Activated T-cell treated with anti-CD3 and anti-CD28 coated beads for 48 hours (primary cell): ENCODE data around the gene KLHL7.
"Not testable (repeated sequence)": the region's sequence is repeated elsewhere in the genome, so short reads cannot be mapped to it uniquely, and the experiment has no call there.

Experiments
- DNase-seq: peaks from one replicate; pipeline ENCODE4 v3.0.0-alpha.2; 2020; ENCODE audit warnings: low read depth

Gene KLHL7

DNA sequence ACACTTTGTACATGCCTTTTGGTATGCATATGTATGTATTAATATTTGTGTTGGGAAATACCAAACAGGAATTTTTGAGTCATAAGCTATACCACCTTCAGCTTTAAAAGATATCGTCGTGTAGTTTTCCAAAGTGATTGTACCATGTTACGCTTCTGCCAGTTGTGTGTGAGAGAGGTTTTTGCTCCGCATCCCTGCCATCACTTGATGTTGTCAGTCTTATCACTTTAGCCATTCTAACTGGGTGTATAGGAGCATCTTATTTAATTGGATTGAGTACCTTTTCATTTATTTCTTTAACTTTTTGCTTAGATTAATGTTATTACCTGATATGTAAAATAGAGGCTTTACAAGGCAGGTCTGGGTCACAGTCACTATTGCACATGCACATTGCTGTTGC lies 3.4 kb downstream of the KLHL7 start:
- DNase-seq = no peak

DNA sequence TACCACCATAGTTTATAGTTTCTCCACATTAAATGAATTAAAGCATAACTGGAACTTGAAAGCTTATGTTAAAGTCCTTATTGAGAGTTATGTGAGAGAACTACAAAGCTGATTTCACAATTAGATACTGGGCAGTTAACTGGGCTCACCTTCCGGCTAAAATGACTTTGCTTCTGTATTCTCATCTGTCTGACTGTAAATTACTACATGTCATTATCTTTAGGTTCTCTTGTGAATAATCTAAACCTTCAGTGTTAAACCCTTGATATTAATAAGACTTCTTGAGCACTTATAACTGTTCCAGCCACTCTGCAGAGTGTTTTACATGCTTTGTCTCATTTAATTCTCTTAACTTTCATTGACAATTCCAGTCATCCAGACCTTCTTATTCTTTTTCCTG lies 3.9 kb downstream of the KLHL7 start:
- no peak for DNase-seq

DNA sequence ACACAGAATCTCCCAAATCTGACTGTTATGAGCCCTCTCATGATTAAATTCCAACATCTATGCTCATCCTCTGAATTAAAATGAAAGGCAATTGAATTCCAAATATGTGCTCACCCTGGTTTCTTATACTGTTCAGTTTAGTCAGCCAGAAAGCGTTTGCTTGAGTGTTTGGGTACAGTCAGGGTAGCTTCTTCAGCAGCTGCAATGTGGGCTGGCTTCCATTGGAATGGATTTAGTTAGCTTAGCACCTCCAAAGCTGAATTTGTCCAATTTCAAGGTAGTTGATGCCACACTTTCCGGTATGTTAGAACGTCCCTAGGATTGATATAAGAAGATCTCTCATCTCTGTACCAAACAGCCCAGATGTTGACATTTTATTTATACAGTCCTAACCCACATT lies 9.3 kb downstream of the KLHL7 start:
- DNase-seq = no peak

DNA sequence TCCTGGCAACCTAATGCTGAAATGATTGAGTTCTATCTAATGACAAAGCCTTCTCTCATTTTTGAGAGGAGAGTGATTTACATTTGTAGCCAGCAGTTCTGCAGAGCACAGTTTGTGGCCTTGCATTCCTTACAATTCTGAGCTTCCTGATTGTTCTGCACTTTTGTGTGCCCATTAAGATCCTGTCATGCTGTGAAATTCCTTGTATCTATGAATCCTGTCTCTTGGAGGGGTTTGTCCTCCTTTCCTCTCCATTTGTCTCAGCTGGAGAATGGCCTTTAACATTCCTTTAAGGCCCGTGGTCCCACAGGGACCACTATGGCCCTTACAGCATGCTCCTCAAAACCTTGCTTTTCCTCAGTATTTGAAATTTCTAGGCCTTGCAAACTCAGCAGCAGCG lies 10.4 kb downstream of the KLHL7 start:
- DNase-seq = no peak

DNA sequence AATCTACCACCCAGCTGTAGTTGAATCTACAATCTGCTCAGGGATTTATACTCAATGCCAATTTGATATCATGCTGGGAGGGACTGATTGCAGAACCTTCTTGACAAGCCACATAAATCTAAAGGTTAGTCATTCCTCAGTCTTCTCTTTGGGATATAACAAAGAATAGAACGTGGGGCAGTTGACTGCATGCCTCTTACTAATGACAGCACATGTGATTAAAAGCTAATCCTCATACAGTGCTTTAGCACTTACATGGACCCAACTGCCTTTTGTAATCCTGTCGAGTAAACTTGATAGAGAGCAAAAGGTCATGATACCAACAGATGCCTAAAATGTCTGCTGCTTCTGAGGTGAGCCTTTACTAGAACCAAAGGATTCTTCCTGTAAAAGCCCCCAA lies 12.3 kb downstream of the KLHL7 start:
- DNase-seq = no peak

DNA sequence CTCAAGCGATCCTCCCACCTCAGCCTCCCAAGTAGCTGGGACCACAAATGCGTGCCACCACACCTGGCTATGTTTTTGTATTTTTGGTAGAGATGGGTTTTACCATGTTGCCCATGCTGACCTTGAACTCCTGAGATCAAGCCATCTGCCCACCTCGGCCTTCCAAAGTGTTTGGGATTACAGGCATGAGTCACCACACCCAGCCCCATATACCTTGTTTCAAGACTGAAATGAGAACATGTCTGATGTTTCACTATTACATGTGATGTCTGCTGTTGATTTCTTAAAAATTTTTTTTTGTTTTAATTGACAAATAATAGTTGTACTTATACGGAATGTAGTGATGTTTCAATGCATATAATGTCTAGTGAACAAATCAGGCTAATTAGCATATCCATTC lies 14.5 kb downstream of the KLHL7 start:
- no peak for DNase-seq

DNA sequence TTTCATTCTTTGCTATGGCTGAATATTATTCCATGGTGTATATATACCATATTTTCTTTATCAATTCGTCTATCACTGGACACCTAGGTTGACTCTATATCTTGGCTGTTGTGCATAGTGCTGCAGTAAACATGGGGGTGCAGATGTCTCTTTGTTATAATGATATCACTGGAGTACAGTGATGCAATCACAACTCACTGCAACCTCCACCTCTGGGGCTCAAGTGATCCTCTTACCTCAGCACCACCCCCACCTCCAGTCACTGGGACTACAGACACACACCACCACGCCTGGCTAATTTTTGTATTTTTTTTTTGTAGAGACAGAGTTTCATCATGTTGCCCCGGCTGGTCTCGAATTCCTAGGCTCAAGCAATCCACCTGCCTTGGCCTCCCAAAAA lies 15.6 kb downstream of the KLHL7 start:
- no peak for DNase-seq

DNA sequence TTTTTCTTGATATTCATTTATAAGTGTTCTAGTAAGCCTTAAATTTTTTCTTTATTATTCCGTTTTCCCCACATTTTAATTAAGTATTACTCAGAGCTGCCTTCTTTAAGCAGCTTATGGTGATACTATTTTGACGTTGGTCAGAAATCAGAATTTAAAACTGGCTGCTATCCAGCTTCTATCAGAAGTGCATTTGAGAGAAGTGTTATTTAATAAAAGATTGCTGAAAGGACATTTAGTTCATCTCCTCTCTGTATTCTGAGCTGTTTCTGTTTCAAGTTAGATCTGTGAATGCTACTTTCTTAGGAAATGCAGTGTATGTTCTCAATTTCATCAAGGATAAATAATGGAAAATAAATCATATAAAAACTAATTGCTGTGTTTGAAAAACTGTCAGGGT lies 17.4 kb downstream of the KLHL7 start:
- DNase-seq = no peak

DNA sequence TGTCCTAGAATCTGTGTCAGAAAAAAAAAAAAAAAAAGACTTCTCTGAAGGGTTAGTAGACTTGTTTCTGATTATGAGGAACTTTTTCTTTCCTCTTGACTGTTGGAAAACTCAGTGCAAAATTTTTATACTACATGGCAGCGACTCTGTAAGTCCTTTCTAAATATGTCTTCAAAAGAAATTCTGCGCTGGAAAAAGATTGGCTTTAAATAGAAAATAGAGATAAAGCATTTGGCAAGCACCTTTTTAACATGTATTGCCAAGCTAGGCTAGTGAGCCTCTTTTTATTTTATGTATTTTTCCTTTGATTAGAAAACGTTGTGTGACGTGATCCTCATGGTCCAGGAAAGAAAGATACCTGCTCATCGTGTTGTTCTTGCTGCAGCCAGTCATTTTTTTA lies 17.9 kb downstream of the KLHL7 start:
- no peak for DNase-seq

DNA sequence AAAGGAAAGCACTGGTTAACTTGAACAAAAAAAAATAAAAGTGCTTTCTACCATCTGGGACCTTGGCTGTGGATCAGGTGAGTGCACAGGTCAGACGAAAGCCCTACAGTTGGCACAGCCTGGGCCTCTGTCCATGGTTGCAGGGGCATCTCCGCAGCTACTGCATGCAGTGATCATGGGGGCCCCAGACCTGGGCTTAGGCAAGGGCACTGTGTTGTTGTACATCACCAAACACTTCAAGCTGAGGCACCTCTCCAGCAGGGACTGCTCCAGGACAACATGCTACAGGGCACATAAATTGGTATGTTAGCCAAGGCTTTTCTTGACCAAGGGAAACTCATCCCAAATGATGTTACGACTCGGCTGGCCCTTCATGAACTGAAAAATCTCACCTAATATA lies 23.5 kb downstream of the KLHL7 start:
- no peak for DNase-seq

DNA sequence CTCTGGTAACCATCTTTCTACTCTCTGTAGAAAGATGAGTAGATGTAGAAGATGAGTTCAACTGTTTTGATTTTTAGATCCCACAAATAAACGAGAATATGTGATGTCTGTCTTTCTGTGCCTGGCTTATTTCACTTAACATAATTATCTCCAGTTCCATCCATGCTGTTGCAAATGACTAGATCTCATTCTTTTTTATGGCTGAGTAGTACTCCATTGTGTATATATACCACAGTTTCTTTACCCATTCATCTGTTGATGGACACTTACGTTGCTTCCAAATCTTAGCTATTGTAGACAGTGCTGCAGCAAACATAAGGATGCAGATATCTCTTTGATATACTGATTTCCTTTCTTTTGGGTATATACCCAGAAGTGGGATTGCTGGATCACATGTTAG lies 26.2 kb downstream of the KLHL7 start:
- DNase-seq = not testable (repeated sequence)

DNA sequence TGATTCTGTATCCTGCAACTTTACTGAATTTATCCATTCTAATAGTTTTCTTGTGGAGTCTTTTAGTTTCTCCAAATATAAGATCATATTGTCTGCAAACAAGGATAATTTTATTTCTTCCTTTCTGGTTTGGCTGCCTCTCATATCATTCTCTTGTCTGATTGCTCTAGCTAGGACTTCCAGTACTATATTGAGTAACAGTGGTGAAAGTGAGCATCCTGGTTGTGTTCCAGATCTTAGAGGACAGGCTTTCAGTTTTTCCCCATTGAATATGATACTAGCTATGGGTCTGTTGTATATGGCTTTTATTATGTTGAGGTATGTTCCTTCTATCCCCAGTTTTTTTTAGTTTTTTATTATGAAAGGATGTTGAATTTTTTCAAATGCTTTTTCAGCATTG lies 28.2 kb downstream of the KLHL7 start:
- DNase-seq = no peak

DNA sequence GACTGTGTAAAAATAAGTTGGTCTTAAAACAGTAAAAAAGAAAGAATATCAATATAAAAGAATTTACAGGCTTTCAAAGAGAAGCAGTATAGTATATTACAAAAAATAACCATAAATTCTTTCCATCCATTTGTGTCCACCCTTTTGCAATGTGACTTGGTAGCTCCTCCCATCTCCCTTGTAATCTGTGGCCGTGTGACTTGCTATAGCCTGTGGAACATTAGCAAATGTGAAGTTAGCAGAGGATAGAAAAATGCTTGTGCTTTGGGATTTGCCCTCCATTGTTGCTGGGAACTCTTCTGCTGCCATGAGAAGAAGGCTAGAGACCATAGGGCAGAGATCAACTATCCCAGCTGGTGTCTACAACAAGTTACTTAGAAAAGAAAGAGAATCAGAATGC lies 30.2 kb downstream of the KLHL7 start:
- no peak for DNase-seq

DNA sequence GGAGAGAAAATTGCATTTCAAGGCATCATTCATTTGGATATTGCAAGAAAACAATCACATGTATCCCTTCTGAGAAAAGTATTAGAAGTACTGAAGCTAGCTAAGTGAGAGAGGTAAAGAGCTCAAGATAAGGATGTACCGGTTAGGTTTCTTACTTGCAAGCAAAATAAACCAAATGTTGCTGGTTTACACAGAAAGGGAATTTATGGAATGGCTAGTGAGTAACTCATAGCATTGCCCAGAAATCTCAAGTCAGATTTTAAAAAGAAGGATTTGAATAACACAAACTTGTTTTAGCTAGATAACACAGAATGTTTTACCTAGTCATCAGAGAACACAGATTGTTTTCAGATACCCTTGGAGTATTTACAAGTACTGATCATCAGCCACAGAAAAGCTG lies 30.6 kb downstream of the KLHL7 start:
- no peak for DNase-seq

DNA sequence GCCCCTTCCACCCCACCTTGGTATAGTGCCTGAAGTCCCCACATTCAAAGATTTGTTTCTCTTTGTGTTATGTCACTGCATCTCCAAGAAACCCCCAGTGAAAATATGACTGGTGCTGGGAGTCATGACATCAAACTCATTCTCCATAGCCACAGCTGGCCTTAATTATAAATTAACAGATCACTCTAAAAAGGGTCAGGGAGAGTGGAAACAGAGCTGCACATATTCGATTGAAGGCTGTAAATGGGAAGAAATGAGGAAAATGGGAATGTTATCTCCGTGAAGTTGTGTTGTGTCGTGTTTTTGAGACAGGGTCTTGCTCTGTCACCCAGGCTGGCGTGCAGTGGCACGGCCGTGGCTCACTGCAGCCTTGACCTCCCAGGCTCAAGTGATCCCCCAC lies 52.1 kb downstream of the KLHL7 start:
- no peak for DNase-seq

DNA sequence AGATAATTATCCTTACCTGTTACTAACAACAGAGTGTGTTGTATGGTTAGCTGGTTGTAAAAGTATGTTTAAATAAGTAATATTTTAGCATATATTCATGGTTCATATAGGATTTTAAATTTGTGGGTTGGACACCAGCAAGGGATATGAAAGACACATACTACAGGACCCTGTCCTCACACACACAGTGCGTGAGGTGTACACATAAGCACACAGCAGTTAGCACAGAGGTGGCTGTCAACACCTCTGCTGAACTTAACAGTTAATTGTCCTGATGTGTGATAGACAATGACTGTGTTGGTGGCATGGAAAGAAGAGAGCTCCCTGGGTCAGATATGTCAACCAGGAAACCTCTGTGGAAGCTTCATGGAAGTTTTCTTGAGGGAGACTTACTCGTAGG lies 53.0 kb downstream of the KLHL7 start:
- DNase-seq = no peak

DNA sequence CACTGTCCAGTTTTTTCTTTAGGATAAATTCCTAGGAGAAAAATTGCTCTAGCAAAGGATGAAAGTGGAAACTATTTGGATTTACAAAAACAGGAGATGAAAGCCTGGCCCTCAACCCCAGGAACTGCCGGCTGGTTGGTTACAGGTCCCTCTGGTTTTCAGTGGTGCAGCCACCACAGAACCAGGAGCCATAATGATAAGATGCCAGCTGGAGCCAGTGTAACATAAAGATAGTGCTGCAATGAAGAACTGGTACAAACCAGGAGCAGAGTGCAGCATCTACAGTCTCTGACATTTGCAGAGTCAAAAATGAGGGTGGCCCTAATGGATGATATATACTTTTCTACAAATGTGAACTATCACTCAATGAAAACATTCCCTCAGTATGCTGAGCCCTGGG lies 55.9 kb downstream of the KLHL7 start:
- no peak for DNase-seq

DNA sequence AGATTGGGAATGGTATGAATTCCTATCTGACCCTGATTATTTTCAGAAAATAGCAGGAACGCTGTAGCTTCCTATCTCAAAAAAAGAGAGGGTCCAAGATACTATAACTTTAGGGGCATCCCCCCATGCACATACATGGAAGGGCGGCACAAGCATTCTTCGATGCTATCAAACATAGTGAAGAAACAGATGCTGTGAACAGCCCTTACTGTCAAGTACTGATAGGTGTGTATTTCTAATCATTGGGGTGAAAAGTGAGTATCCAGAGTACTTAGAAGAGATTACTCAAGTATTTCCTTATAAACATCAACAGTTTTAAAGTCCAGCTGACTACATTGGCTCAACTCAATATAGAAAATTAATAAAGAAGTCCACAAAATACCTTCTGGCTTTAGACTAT lies 59.3 kb downstream of the KLHL7 start:
- DNase-seq = no peak

DNA sequence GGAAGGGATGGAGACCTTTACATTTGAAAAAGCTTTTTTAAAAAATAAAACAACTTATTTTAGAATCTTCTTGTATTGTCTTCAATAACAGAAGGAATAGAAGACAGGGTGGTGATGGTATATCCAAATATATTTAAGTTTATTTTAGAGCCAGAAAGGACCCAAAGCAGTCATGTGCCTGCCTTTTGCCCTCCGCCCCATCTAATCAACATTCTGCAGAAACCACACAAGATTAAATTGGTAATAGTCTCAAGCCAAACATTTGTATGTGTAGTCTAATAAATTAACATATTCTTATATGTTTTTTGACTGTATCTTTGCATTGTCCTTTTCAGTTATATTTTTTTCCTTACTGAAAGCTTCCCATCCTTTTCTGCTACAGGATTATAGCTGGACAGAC lies 59.7 kb downstream of the KLHL7 start:
- DNase-seq = no peak

DNA sequence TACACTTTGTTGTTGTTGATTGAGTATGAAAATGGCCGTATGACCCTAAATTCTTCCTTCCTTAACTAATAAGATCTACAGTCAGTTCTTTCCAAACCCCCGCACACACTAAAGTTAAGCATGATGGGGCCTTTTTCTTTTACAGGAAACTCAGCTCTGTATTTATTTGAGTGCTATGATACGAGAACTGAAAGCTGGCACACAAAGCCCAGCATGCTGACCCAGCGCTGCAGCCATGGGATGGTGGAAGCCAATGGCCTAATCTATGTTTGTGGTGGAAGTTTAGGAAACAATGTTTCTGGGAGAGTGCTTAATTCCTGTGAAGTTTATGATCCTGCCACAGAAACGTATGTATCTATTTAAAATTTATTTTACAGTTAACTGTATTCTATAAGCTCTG lies 62.1 kb downstream of the KLHL7 start:
- no peak for DNase-seq

DNA sequence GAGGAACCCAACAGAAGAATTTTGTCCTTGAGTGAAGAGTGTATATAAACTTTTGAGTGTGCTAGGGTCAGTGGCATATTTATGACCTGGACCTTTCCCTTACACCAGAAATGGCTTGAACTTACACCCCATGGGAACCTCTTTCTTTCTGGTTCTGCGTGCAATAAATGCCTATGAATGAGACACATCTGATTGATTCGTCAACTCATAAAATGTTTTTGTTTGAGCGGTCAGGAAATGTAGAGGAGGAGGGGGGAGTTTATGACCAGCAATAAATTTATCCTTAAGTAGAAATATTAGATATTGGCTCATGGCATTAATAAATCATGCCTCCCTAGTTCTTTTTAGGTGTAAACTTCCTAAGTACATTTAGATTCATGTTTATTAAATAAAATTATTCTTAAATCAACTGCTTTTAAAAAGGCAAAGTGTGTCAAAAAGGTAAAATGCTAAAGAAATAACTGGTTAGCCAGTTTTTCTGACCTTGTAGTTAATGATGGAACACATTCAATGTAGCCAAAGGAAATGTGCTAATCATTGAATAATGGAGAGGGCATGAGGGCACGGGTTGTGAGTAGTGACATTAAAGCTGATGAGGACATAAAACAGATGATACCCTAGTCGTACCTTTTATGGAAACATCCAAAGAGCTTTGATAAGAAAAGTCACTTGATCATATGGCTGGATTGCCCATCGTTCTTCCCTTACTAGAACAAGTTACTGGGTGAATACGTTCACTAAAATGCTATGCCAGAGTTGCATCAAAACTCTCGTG lies 62.7 kb downstream of the KLHL7 start:
- no peak for DNase-seq

DNA sequence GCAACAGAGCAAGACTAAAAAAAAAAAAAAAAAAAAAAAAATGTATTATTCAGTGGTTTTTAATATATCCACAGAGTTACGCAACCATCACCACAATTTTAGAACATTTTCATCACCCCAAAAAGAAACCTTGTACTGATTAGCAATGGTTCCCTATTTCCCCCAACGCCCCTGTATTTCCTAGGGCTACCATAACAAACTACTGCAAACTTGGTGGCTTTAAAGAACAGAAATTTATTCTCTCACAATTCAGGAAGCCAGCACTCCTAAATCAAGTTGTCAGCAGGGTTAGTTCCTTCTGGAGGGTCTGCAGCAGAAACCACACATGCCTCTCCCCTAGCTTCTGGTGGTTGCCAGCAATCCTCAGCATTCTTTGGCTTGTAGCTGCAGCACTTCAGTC lies 70.4 kb downstream of the KLHL7 start:
- DNase-seq = no peak

DNA sequence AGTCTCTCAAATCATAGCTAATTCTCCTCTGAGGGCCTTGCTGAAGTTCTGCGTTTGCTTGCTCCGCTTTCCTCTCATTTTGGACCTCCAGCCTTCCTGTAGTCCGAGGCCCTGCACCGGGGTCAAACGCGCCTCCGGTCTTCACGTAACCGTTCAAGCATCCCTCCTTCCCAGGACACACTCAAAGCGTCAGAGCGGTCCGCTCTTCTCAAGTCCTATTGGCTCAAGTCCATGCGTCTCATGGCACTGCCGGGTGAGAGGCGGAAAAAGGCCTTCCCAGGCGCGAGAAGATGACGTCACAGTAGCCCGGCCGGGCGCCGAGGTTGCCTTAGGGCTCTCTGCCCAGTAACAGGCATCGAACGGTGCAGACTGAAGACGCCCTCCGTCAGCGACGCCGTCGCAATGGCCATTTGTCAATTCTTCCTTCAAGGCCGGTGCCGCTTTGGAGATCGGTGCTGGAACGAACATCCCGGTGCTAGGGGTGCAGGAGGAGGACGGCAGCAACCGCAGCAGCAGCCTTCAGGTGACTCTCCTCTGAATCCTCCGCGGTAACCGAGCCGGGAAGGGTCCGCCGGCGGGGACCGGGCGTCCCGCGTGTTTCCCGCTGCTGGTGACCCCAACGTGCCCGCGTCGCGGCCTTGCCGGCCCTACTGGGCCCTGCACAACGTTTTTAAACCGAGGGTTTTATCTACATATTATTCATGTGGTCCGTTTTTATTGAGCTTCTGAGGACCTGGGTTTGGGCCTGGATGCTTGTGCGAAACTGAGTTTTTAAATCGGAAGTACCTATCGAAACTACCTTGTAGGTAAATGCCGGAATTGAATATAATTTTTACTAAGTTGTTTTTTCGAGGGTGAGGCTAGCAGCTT lies 76.3 kb downstream of the KLHL7 start, which contains the start of gene NUP42:
NUP42 (plus strand) TSS at position 365 of the 870 bp plus-strand sequence; CDS start at position 403, 38 bp downstream.
- DNase-seq = peak; percentile 94
